Gastroesophageal sphincter (tissue), 4 donors: ENCODE measurements around the gene RNF141. TPM values are rescaled to one million over a fixed set of nuclear protein-coding genes. Genes with fewer than 3 reads are reported as not detected.

Experiments
- ATAC-seq: fragments of 150-250 bp; one replicate; pipeline ENCODE4 v1.9.1; 2016; ENCODE audit warnings: mild to moderate bottlenecking, moderate library complexity
- H3K27ac ChIP-seq, 4 donors: fragments of 200-600 bp; sonication (generic) in 3 of 4; 1 replicate in 3 of 4; 2 replicates in 1 of 4; pipeline ENCODE4 v1.5.1; 2016 to 2019
- H3K27me3 ChIP-seq: fragments of 200-600 bp; sonication (generic); one replicate; pipeline ENCODE4 v1.5.1; 2019
- H3K36me3 ChIP-seq, 2 donors: fragments of 200-600 bp; sonication (generic); one replicate each; pipeline ENCODE4 v1.5.1; 2019; ENCODE audit warnings: control low read depth in 1 of 2
- H3K4me1 ChIP-seq, 3 donors: fragments of 200-600 bp; sonication (generic); 1 replicate in 2 of 3; 2 replicates in 1 of 3; pipeline ENCODE4 v1.5.1; 2016 to 2019; ENCODE audit warnings: control low read depth in 2 of 3
- H3K4me3 ChIP-seq, 2 donors: fragments of 200-600 bp; sonication (generic); one replicate each; pipeline ENCODE4 v1.5.1; 2019; ENCODE audit warnings: mild to moderate bottlenecking in 1 of 2, moderate library complexity in 1 of 2
- H3K9me3 ChIP-seq, 3 donors: fragments of 200-600 bp; sonication (generic); one replicate each; pipeline ENCODE4 v1.5.1; 2017 to 2019; ENCODE audit warnings: control low read depth in 2 of 3
- CTCF ChIP-seq, 4 experiments: fragments of 200-600 bp in 2 of 4; fragments of 450-650 bp in 2 of 4; sonication (generic) in 1 of 4; IDR thresholded peaks; one replicate each; pipeline ENCODE4 v1.5.1; 2017 to 2019; ENCODE audit warnings: antibody characterized with exemption in 4 of 4, mild to moderate bottlenecking in 2 of 4, moderate library complexity in 2 of 4
- EP300 ChIP-seq: sonication (generic); formaldehyde crosslinking; IDR thresholded peaks from one replicate; pipeline ENCODE4 v1.6.1; 2017; ENCODE audit warnings: antibody characterized with exemption, mild to moderate bottlenecking
- POLR2A ChIP-seq, 2 donors: fragments of 450-650 bp; IDR thresholded peaks; one replicate each; pipeline ENCODE4 v1.6.1; 2017; ENCODE audit warnings: antibody characterized with exemption in 2 of 2, mild to moderate bottlenecking in 2 of 2, moderate library complexity in 1 of 2
- POLR2AphosphoS5 ChIP-seq: sonication (generic); formaldehyde crosslinking; IDR thresholded peaks from one replicate; pipeline ENCODE4 v1.6.1; 2017; ENCODE audit warnings: antibody characterized with exemption
- WGBS, 2 donors: methylation state at CpG; one replicate each; pipeline ENCODE4 v1.1.5; 2018; ENCODE audit warnings: low coverage in 1 of 2; 5-methylcytosine and 5-hydroxymethylcytosine counted together
- total RNA-seq, 4 donors: library from RNA; depleted of rRNA; stranded (reverse); fragments of >200 nt; gene quantifications; one replicate each; pipeline ENCODE4 v1.1.0, GENCODE V29; 2016

RNF141 gene
- total RNA-seq, 4 donors from 2014 or later = 28.4 to 44.8 (median 38.1) TPM

GRCh38 chr11:10522276-10522675 lies 18.7 kb downstream of the RNF141 start:
- Histone ChIP-seq H3K27me3 (no peaks in the 10 kb centered on the region), H3K9me3 (no peaks in the 10 kb centered on the region), H3K27ac (peak overlapping the region in 1 of 4 donors; percentile 31), H3K4me3 (no peak overlapping the region), H3K36me3 (peaks cover 0 to 79% of the 10 kb centered on the region in 2 donors), H3K4me1 (peaks cover 0 to 15% (median 0%) of the 10 kb centered on the region in 3 donors)
- ATAC-seq = no peak
- TF ChIP-seq EP300 (no peak), POLR2AphosphoS5 (no peak), POLR2A (IDR thresholded peaks at IDR 0.05) (no peak), CTCF (IDR thresholded peaks at IDR 0.05) (no peak)
- WGBS, 2 donors = 31 to 55% methylated on average over 1 of the region's 1 CpG

GRCh38 chr11:10520562-10520961 lies 20.4 kb downstream of the RNF141 start:
- H3K27ac ChIP-seq = no peak overlapping the region
- no peak for ATAC-seq
- H3K4me1 ChIP-seq = peaks cover 0 to 12% (median 0%) of the 10 kb centered on the region in 3 donors
- WGBS, 2 donors = 80 to 82% methylated on average over 1 to 2 of the region's 2 CpGs
- no peaks in the 10 kb centered on the region for H3K27me3 ChIP-seq
- H3K9me3 ChIP-seq = no peaks in the 10 kb centered on the region
- TF ChIP-seq CTCF (IDR thresholded peaks at IDR 0.05) = no peak
- no peak for TF ChIP-seq POLR2A (IDR thresholded peaks at IDR 0.05)
- no peak for TF ChIP-seq EP300
- TF ChIP-seq POLR2AphosphoS5 = no peak
- H3K4me3 ChIP-seq = no peak overlapping the region
- H3K36me3 ChIP-seq = peaks cover 0 to 78% of the 10 kb centered on the region in 2 donors

- H3K4me1 ChIP-seq = peaks cover 0 to 14% (median 0%) of the 10 kb centered on the region in 3 donors
- no peaks in the 10 kb centered on the region for H3K27me3 ChIP-seq
- TF ChIP-seq POLR2AphosphoS5 = no peak
- TF ChIP-seq CTCF (IDR thresholded peaks at IDR 0.05) = no peak
- TF ChIP-seq POLR2A (IDR thresholded peaks at IDR 0.05) = no peak
- no peak for TF ChIP-seq EP300
- H3K4me3 ChIP-seq = no peak overlapping the region
- peaks cover 0 to 69% of the 10 kb centered on the region in 2 donors for H3K36me3 ChIP-seq
- no peak overlapping the region for H3K27ac ChIP-seq
- WGBS, 2 donors = 92 to 93% methylated on average over 2 of the region's 2 CpGs
- no peaks in the 10 kb centered on the region for H3K9me3 ChIP-seq
- ATAC-seq = no peak
Measured at GRCh38 chr11:10519630-10520029, 21.4 kb downstream of the RNF141 start.

GRCh38 chr11:10518891-10519290 lies 22.1 kb downstream of the RNF141 start:
- TF ChIP-seq POLR2A (IDR thresholded peaks at IDR 0.05) = no peak
- TF ChIP-seq CTCF (IDR thresholded peaks at IDR 0.05) = no peak
- TF ChIP-seq POLR2AphosphoS5 = no peak
- no peak for TF ChIP-seq EP300
- H3K4me1 ChIP-seq = peaks cover 0 to 21% (median 0%) of the 10 kb centered on the region in 3 donors
- no peak for ATAC-seq
- H3K9me3 ChIP-seq = no peaks in the 10 kb centered on the region
- peaks cover 0 to 62% of the 10 kb centered on the region in 2 donors for H3K36me3 ChIP-seq
- WGBS, 2 donors = 90 to 93% methylated on average over 2 of the region's 2 CpGs
- H3K4me3 ChIP-seq = no peak overlapping the region
- no peaks in the 10 kb centered on the region for H3K27me3 ChIP-seq
- no peak overlapping the region for H3K27ac ChIP-seq

GRCh38 chr11:10518123-10518522 lies 22.9 kb downstream of the RNF141 start:
- Histone ChIP-seq H3K27ac (no peak overlapping the region), H3K27me3 (no peaks in the 10 kb centered on the region), H3K36me3 (peaks cover 0 to 58% of the 10 kb centered on the region in 2 donors), H3K4me1 (peaks cover 0 to 21% (median 0%) of the 10 kb centered on the region in 3 donors), H3K4me3 (no peak overlapping the region), H3K9me3 (no peaks in the 10 kb centered on the region)
- TF ChIP-seq POLR2AphosphoS5 = no peak
- no peak for TF ChIP-seq POLR2A (IDR thresholded peaks at IDR 0.05)
- TF ChIP-seq EP300 = no peak
- no peak for TF ChIP-seq CTCF (IDR thresholded peaks at IDR 0.05)
- ATAC-seq = no peak
